GM21576 (cell line): ENCODE data around the gene USP46.

Experiments used
- ATAC-seq: cut with Tn5 transposase; IDR thresholded peaks from one replicate; pipeline ENCODE4 v1.9.1; 2021; ENCODE audit warnings: mild to moderate bottlenecking, moderate library complexity; ENCODE audit not compliant: unreplicated experiment

The USP46 gene

DNA sequence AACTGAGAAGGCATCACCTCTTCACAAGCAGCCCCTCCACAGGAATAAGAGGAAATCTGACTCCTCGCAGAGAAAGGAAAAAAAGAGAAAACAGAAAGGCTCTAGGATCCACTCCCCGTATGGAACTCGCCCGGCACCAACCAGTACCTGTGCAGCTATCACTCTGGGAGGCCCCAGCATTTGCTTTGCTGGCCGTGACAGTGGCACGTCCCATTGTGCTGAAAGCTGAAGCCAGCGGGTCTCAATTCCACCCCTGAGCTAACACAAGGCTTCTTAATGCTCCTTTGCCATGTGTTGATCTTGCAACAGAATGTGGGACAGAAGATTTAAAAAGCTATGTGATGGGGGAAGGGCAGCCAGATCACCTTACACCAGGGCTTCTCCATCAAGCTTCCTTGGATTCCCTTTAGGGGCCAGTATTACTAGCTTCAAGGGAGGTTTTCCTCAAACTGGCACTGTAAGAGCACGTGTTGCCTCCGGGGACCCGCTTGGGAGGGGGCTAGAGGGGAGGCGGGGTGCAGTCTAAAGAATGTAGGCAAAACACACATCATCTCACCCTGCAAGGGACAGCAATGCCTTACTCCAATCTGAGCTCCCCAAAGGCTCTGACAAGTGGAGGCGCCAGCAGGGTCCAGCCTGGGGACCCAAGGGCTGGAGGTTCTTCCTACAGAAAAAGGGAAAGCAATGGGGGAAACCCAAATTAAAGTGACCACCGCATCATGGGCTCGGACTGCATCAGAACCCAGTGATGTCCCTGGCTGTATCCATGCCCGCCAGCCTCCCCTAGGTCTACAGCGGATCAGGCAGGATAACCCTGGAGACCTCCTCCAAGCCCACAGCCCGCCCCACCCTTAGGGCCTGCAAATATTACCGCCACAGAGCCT lies 1.2 kb downstream of the USP46 start:
- no peak for ATAC-seq

DNA sequence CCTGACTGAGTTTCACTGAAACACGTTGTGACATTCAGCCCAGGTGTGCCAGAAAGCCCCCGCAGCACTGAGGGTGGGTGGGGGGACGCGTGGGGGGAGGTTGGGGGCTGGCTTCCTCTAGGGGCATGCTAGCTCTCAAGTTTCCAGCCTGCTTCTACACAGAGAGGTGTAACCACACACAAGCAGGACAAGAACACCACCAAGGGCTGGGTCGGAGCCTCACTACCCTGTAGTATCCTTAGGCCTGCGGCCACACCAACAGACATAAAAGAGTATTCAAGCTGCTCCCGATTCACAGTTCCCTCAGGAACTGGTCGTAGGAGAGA lies 1.8 kb downstream of the USP46 start:
- ATAC-seq = no peak

DNA sequence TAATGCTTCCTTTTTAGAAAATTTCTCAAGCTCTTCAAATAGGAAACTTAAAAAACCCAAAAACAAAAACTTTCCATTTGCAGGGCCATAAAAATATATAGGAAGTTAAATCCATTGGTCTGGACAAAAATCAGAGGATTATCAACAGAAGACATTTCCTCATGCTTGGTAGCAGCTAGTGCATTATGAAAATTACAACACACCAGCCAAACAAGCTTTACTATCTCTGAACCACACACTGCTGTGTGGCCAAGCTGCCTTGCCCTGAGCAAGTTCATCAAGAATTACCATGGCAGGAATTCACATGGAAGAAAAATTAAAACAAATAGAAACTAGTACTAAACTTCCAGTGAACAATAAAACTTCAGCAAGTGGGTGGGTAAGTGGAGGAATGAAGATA lies 3.6 kb downstream of the USP46 start:
- no peak for ATAC-seq

DNA sequence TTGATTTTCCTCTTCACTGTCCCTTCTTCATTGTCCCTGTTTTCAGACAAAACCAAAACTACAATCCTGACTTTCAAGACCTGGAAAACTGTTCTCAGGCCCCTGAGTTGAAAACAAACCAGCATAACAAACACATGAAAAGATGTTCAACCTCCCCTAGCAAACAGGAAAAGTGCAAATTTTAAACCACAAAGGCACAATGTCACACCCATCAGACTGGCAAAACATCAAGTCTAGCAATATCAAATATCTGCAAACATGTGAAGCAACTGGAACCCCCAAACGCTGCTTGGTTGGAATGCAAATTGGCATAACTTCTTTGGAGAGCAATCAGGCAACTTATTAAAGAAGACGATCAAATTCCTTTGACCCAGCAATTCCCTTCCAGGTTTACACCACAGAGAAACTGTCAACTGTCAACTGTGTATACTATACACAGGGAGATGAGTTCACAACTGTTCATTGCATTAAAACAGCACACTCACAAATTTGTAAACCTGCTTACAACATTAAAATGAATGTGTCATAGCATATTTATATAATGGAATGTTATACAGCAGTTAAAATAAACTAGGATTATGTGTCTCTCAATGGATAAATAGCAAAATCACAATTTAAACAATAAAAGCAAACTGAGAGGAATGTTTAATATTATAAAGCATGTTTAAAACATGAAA lies 7.0 kb downstream of the USP46 start:
- ATAC-seq = no peak

DNA sequence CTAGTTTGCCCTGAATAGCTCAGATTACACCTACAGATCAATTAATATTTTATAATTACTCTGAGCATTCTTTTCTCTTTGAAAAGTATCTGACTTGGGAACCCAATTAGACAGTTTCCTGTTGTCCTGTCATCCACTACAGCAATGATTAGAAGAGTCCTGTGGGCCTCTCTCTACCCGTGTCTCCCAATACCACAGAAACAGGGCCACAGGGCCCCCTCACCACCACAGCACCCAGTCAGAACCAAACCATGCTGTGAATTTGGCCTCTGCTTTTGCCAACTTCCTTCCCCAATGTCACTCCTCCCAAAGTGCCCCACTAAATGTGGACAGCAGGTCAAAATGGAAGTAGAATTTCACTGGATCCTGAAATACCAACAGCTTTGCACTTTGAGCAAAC lies 10.3 kb downstream of the USP46 start:
- ATAC-seq = no peak

DNA sequence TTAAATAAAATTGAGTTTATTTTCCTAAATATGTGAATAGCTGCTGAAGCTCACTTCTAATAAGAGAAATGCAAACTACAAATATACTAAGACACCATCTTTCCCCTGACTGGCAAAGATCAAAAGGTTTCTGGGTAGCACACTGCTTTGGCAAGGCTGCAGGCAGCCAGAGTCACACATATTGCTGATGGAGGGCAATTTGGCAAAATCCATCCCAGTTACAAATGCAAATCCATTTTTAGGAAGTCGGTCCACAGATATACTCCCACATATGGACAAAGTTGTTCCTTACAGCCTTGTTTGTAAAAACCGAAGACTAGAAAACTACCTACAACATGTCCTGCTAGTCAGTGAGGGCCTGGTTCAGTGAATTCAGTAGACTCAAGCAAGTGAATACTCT lies 12.4 kb downstream of the USP46 start:
- ATAC-seq = no peak

DNA sequence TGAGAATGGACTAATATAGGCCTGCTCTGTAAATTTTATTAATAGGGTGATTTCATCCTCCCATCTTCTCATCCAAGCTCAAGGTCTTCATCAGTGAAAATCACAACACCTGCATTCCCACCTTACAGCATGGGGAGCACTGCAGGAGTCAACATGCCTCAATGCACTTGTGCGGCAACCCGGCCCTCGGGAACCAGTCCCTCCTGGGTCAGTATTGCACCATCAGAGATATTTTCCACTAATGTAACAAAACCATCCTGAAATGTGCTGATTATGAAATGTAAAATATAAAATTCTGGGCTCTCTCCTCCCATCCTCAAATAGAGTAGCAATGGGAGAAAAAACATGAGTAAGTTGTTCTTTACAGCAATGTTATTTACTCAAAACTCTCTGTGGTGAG lies 13.0 kb downstream of the USP46 start:
- no peak for ATAC-seq

DNA sequence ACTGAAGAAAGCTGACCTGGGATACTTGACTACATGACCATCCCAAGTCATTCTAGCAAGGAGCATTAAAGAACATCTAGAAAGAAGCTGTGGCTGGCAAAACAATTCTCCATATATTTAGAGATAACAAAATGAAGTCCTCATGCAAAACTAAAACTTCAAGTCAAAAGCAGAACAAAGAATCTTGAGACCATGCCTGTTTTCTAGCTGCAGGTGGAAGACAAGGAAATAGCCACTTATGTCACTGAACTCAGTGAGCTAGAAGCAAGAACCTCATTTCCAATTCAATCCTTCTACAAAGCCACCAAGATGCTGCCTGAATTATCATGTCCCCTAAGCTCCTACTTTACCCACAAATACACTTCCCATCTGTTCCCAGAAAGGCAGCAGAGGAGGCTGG lies 13.8 kb downstream of the USP46 start:
- ATAC-seq = peak; percentile 40

DNA sequence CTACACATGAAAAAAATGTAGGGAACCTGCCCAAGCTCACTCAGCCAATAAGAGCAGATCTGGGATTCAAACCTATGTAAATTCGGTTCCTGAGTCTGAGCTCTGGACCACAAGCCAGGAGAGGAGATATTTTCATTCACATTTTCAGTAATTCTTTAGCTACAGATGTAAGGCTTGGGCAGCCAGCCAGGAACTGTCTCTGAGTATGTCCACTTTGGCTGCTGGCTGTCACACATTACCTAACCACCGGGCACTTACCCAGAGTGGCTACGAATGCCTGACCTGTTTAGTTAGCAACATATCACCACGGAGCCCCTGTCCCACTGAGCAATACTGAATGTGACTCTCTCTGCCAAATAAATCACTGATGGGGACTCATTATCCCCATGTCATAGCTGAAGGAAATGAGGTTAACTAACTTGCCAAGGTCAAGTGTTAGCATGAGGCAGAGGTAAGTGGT lies 15.3 kb downstream of the USP46 start:
- no peak for ATAC-seq

DNA sequence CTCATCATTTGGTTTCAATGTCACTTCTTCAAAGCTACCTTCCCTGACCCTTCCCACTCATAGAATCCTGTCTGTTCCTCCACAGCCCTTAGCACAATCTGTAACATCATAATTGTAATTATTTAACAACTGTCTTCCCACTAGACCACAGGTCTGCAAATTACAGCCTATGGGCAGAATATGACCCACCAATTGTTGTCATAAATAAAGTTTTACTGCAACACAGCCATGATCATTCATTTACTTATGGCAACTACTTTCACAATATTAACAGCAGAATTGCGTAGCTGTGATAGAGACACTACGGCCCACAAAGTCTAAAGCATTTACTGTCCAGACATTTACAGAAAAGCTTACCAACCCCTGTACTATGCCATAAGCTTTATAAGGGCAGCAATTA lies 15.9 kb downstream of the USP46 start:
- ATAC-seq = no peak

DNA sequence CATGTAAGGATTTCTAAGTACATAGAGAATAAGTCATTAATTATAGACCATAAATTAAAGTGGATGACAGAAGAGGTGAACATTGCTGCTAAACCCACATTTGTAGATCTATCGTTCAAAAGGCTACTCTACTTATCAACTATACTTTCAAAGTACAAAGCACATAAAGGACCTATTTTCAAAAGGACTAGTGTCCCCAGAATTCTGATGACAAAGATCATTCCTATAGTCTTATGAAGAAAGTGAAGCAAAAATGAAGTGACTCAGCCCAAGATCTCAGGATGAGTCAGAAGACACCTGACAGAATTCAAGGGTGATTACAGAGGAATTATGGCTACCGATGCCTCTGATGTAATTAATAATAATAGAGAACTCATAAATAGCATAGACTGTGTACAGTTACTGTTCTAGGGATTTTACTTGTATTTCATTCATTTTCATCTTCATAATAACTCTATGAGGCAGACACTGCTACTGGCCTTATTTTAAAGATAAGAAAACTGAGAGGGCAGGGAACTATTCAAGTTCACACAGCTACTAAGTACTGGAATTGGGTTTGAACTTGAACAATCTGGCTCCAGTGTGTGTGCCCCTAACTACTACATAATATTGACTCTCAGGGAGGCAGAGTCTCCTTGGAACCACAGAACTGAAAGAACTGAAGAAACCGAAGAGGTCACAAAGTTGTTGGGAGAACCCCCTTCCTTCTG lies 17.1 kb downstream of the USP46 start:
- peak; percentile 69 for ATAC-seq

DNA sequence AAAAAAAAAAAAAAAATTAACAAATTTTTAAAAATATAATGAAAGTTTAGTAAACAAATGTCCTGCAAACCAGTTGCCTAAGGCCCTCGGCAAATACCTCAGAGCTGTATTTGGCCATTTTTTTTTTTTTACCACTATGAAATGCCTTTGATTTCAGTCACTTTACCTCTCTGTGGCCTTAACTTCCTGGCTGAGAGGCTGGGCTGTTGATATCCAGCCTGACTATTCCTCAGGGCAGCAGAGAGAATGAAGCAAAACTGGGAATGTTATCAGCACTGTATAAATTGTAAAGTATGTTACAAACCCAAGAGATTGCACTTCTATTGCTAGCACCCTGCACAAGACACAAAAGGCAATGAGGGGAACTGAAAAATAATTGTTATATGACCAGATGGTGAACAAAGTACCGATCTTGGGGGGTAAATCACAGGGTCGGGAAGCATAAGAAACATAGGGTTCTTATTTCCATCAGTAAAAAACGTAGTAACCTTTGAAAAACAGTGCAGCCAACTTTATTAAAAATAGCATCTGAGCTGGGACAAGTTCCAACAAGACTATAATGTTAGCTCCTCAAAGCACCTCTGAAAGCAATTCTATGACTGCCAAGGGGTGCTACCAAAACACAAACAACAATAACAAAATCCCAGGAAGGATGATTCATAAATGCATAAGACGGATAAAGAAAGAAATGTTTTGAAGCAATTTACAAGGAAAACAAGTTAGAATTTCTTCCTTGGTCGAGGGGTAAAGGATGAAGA lies 18.1 kb downstream of the USP46 start:
- ATAC-seq = no peak

DNA sequence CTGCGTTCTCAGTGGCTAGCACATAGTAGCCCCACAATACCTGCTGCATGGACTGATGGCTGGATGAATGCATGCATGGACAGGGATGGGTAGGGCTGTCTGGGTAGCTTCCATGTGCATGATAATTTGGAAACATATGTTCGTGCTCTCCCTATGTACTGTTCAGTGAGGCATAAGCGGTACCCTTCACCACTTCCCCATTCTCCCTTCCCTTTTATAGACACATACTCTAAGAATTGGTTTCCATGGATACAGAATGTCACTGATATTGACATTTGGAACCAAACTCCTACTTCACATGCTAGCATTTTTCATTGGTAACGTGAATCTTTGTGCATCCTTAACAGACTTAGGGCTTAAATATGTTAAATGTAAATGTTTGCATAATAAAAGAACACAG lies 20.4 kb downstream of the USP46 start:
- peak; percentile 55 for ATAC-seq

DNA sequence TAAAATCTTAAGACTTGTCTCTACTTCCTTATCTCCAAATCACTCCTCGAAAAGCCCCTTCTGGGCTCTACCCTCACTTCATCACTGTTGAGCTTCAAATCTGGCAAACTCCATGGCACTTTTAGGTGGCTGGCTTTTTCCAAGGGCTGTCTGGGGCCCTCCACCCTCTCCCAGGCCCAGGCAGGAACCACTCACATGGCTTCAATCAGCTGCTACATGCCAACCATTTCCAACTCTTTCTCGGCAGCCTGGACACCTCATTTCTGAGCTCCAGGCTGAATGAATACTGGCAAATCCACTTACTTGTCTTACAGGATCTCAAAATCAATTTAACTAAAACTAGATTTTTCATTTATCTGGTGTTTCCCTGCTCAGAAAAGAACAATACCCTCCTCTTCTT lies 22.0 kb downstream of the USP46 start:
- ATAC-seq = no peak

DNA sequence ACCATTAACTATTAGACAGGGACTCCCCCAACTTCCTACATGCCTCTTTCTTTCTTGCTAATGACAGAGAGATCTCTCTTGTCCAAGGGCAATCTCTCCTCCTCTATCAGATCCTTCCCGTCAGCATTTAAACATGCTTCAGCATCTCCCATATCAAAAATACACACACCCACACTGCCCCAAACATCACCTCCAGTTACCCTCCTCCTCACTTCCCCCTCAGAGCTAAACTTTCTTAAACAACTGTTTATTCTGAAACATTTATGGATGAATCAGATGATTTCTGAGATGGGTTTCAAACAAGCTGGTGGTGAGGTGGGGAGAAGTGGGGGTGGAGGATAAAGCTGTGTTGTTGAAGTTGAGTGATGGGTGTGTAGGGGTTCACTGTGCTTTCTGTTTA lies 23.5 kb downstream of the USP46 start:
- no peak for ATAC-seq

DNA sequence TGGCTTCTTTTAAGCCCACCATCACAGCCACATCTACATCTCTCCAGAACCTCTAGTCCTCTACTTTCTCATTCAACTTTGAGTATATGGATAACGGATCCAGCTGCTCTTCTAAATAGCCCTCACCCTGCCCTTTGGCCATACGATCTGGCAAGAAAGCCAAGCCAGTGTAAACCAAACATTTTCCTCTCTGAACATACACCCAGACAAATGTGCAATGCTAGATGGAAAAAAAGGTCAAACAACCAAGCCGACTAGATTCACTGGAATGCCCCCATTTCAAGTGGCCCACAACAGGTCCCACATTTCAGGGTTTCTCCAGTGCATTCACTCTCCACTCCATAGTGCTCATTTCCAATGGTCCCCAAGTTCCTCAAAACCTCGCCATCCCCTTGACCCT lies 24.0 kb downstream of the USP46 start:
- no peak for ATAC-seq

DNA sequence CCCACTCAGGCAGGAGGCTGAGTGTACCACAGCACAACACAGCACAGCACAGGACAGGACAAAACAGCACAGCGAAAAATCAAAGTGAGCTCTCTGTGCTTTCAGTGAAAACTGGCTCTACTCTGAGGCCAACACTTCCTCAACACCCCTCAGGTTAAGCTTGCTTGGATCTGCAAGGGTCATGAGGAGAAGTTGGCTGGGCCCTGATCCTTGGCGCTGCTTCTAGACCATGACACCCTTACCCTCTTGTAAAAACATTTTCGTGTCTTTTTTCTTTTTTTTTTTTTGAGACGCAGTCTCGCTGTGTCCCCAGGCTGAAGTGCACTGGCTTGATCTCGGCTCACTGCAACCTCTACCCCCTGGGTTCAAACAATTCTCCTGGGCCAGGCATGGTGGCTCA lies 25.3 kb downstream of the USP46 start:
- no peak for ATAC-seq

DNA sequence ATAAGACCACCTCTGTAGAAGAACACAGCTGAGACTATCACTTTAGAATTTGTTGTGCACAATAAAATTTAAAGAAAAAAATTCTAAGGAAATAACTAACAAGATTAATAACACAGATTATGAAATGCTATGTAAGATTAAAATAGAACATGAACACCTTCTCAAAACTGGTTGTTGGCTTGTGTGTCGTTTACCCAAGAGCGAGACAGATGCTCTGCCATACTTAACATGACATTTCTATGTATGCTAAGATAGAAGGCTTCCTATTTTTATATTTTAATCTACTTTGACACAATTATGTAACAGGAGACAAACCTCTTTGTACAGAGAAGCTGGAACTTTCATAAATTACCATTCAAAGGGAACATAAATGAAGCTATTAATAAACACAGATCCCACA lies 30.1 kb downstream of the USP46 start:
- ATAC-seq = no peak

DNA sequence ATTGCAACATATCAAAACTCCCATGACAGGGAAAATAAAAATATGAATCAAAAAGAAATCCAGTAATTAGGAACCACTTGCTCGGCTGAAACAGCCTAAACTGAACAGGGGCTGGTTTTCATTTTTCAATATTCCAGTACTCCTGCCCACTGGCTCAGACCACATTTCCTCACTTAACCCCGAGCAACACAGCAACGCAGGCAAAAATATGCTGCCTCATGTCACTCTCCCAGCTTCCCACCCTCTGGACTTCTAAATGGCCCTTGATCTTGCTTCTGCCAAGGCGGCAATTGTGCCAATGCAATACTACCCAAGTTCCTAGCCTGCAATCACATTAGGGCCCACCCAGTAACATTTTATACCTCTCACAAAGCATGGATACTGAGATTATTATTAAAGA lies 30.6 kb downstream of the USP46 start:
- no peak for ATAC-seq

DNA sequence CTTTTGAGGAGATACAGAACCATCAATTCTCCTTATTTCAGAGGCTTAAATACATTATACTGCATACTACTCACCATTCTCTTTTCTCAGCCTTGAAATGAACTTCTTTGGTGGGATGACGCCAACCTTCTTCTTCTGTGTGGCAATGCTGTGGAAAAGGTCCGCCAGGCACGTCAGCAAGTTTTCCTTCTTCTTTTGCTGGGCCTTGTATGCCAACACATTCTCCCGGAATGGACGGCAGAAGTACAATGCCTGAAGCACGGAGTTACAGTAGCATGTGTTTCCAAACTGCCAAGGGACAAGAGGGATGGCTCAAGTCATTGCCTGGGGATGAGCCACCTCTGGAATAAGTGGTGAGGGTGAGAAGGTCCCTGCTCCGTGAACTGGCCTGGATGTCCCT lies 31.2 kb downstream of the USP46 start:
- ATAC-seq = no peak

DNA sequence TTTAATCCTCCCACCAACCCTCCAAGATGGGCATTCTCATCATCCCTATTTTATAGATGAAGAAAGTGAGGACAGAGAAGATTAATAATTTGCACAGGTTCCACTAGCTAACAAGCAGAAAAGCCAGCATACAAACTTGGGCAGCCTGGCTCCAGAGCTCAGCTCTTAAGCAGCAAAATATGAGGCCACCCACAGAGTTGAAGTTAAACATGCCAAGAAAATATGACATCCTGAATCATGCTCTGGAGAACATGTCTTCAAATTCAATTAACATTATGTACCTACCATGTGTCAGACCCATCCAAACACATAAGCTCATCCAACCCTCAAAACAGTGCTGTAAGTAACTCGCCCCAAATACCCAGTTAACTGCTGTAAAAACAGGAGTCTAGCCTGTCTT lies 33.9 kb downstream of the USP46 start:
- no peak for ATAC-seq
